Endothelial cell of umbilical vein (primary cell): ENCODE data around the gene COL19A1. TPM values are rescaled to one million over a fixed set of nuclear protein-coding genes. Genes with fewer than 3 reads are reported as not detected.

ENCODE experiments used
- BruUV-seq: library from RNA; stranded (reverse); fragments of 400-500 nt; replicated peaks from 2 replicates; lab custom pipeline; 2021; lab: Mats Ljungman, UMichigan
- CTCF ChIA-PET: fragments of 300-600, 350-600 bp; sonication (Branson Sonifier 250); formaldehyde crosslinking; loops from one replicate; lab custom pipeline; 2021; ENCODE audit warnings: antibody characterized with exemption, inconsistent platforms; lab: Charles Lee
- POLR2A ChIA-PET: fragments of 300-600, 350-600 bp; sonication (Branson Sonifier 250); formaldehyde crosslinking; loops from one replicate; lab custom pipeline; 2021; ENCODE audit warnings: antibody characterized with exemption, inconsistent platforms; lab: Charles Lee
- DNase-seq: peaks from one replicate; pipeline ENCODE4 v3.0.0-alpha.2; 2011; ENCODE audit warnings: low read depth, low spot score
- FAIRE-seq: peaks from 2 replicates; lab custom pipeline; 2011; peaks lifted over from hg19 to GRCh38; lab: Jason Lieb, UNC
- H2AFZ ChIP-seq: 2 replicates; pipeline ENCODE4 v1.6.0; 2012; ENCODE audit warnings: low read depth, low read length, control low read depth, inconsistent platforms
- H3K27ac ChIP-seq: 2 replicates; pipeline ENCODE4 v1.5.1; 2011; ENCODE audit warnings: low read depth, mild to moderate bottlenecking, control low read depth, low read length, moderate library complexity; ENCODE audit not compliant: insufficient read depth
- H3K27me3 ChIP-seq, 2 experiments: 2 replicates each; pipeline versions ENCODE4 v1.6.0 to v1.6.1; 2011; ENCODE audit warnings: low read length in 2 of 2, mixed read lengths in 1 of 2; ENCODE audit not compliant: control insufficient read depth in 2 of 2, insufficient read depth in 2 of 2
- H3K36me3 ChIP-seq, 2 experiments: 2 replicates in 1 of 2; 3 replicates in 1 of 2; pipeline ENCODE4 v1.5.1; 2011; ENCODE audit warnings: low read length in 2 of 2, mild to moderate bottlenecking in 1 of 2, moderate library complexity in 1 of 2; ENCODE audit not compliant: control insufficient read depth in 2 of 2, insufficient read depth in 2 of 2; ENCODE audit errors: extremely low read depth in 1 of 2
- H3K4me1 ChIP-seq: 3 replicates; pipeline ENCODE4 v1.5.1; 2011; ENCODE audit warnings: mild to moderate bottlenecking, low read length; ENCODE audit not compliant: control insufficient read depth, insufficient read depth; ENCODE audit errors: extremely low read depth
- H3K4me2 ChIP-seq: 2 replicates; pipeline ENCODE4 v1.6.1; 2011; ENCODE audit warnings: low read length, control low read depth, mixed read lengths; ENCODE audit not compliant: insufficient read depth
- H3K4me3 ChIP-seq, 3 experiments: fragments of 200-600 bp in 1 of 3; sonication (generic), shearing (Covaris generic) in 1 of 3; replicated peaks in 1 of 3; 2 replicates each; pipeline ENCODE4 v1.5.1; 2011 to 2016; ENCODE audit warnings: control low read depth in 3 of 3, low read length in 3 of 3, mild to moderate bottlenecking in 2 of 3, inconsistent platforms in 1 of 3, low read depth in 1 of 3, moderate library complexity in 1 of 3; ENCODE audit not compliant: insufficient read depth in 1 of 3
- H3K79me2 ChIP-seq: 2 replicates; pipeline ENCODE4 v1.6.0; 2012; ENCODE audit warnings: low read length, inconsistent platforms; ENCODE audit not compliant: control insufficient read depth, insufficient read depth
- H3K9ac ChIP-seq: replicated peaks from 2 replicates; pipeline ENCODE3; 2011; ENCODE audit warnings: low read length, control low read depth; ENCODE audit not compliant: insufficient read depth; ENCODE audit errors: extremely low read depth
- H3K9me1 ChIP-seq: replicated peaks from 3 replicates; pipeline ENCODE4 v1.6.0; 2011; ENCODE audit warnings: mild to moderate bottlenecking, low read length; ENCODE audit not compliant: control insufficient read depth, insufficient read depth; ENCODE audit errors: extremely low read depth
- H3K9me3 ChIP-seq: replicated peaks from 2 replicates; pipeline ENCODE4 v1.5.1; 2012; ENCODE audit warnings: low read length, inconsistent platforms; ENCODE audit not compliant: control insufficient read depth, insufficient read depth
- H4K20me1 ChIP-seq: replicated peaks from 2 replicates; pipeline ENCODE3; 2011; ENCODE audit warnings: mild to moderate bottlenecking, low read length; ENCODE audit not compliant: control insufficient read depth, insufficient read depth; ENCODE audit errors: extremely low read depth
- CTCF ChIP-seq, 2 donors: IDR thresholded peaks; 1 replicate in 1 of 2; 2 replicates in 1 of 2; pipeline ENCODE4 v1.5.1; 2011; ENCODE audit warnings: low read length in 2 of 2, mild to moderate bottlenecking in 2 of 2, moderate library complexity in 2 of 2, control low read depth in 1 of 2, inconsistent platforms in 1 of 2, low read depth in 1 of 2; ENCODE audit not compliant: insufficient read depth in 1 of 2; ENCODE audit errors: extremely low read depth in 1 of 2
- EZH2 ChIP-seq: IDR thresholded peaks from 2 replicates; pipeline ENCODE4 v1.6.1; 2012; ENCODE audit warnings: borderline replicate concordance, low read depth, mild to moderate bottlenecking, moderate library complexity, low read length, inconsistent platforms; ENCODE audit not compliant: severe bottlenecking
- FOS ChIP-seq: IDR thresholded peaks from 2 replicates; pipeline ENCODE4 v1.6.1; 2011; ENCODE audit warnings: mild to moderate bottlenecking, low read length, moderate library complexity, borderline replicate concordance; ENCODE audit not compliant: insufficient read depth
- GATA2 ChIP-seq: IDR thresholded peaks from 2 replicates; pipeline ENCODE4 v1.7.0; 2011; ENCODE audit warnings: low read depth, mild to moderate bottlenecking, moderate library complexity, mixed read lengths, low read length; ENCODE audit not compliant: insufficient read length, insufficient read depth
- JUN ChIP-seq: IDR thresholded peaks from 2 replicates; pipeline ENCODE4 v1.6.1; 2011; ENCODE audit warnings: borderline replicate concordance, low read depth; ENCODE audit not compliant: insufficient read length, insufficient read depth
- MAX ChIP-seq: IDR thresholded peaks from 2 replicates; pipeline ENCODE4 v1.6.1; 2011; ENCODE audit not compliant: insufficient read depth, insufficient read length
- MYC ChIP-seq: IDR thresholded peaks from one replicate; pipeline ENCODE4 v1.6.1; 2011; ENCODE audit warnings: mild to moderate bottlenecking, low read depth, low read length
- POLR2A ChIP-seq: IDR thresholded peaks from 2 replicates; pipeline ENCODE4 v1.6.1; 2012; ENCODE audit warnings: low read depth, mild to moderate bottlenecking, control low read depth, low read length
- POLR2AphosphoS5 ChIP-seq: IDR thresholded peaks from 2 replicates; pipeline ENCODE4 v1.6.1; 2012; ENCODE audit warnings: low read depth, mild to moderate bottlenecking, control low read depth, low read length, moderate library complexity; ENCODE audit not compliant: insufficient read depth
- dilution Hi-C: fragments of 300-500 bp; cut with MboI; formaldehyde crosslinking; loops from one replicate; pipeline ENCODE4 v1.15.0; 2019; ENCODE audit warnings: low sequenced_read_pairs; ENCODE audit not compliant: extremely low pct_ligation_motif_present
- intact Hi-C: fragments of 100-400 bp; cut with micrococcal nuclease; formaldehyde crosslinking; loops from one replicate; pipeline ENCODE4 v1.10.0; 2022
- polyA plus RNA-seq, 4 experiments: library from polyadenylated mRNA; depleted of rRNA in 3 of 4; stranded (reverse) in 3 of 4; unstranded in 1 of 4; fragments of >200 nt; gene quantifications; 2 replicates each; pipeline versions ENCODE4 v1.2.1 to v1.2.3, GENCODE V29; 2011 to 2012; ENCODE audit warnings: missing spikeins in 1 of 4
- total RNA-seq: library from RNA; stranded (reverse); gene quantifications from 2 replicates; pipeline ENCODE4 v1.2.3, GENCODE V29; 2021

COL19A1 gene
- total and polyA plus RNA-seq, 2 donors (not counting 3 experiments of a cell fraction or from before 2014, with no cell fraction given), result not detected

- H2AFZ ChIP-seq, result no peak overlapping the region
- intact Hi-C loops, result no loop called here
- TF ChIP-seq FOS, result no peak
- TF ChIP-seq GATA2, result no peak
- no peak for TF ChIP-seq JUN
- no peak for TF ChIP-seq MAX
- no peak for TF ChIP-seq MYC
- TF ChIP-seq CTCF (IDR thresholded peaks at IDR 0.05; ENCODE audit: extremely low read depth in 1 of 2, insufficient read depth in 1 of 2, low read depth in 1 of 2, low read length in 2 of 2), result no peak
- TF ChIP-seq POLR2A, result no peak
- no peak for TF ChIP-seq EZH2
- TF ChIP-seq POLR2AphosphoS5, result no peak
Observed at GRCh38 chr6:70094156-70094555, 227.8 kb downstream of the COL19A1 start.

More at GRCh38 chr6:70094156-70094555, 227.8 kb downstream of the COL19A1 start:
- DNase-seq, result no peak
- no peaks in the 10 kb centered on the region for H3K79me2 ChIP-seq
- H4K20me1 ChIP-seq, result no peaks in the 10 kb centered on the region
- FAIRE-seq, result no peak
- H3K27ac ChIP-seq, result no peak overlapping the region
- BruUV-seq, result no TSS peak
- ChIA-PET POLR2A (no interaction called here), CTCF (no interaction called here)
- dilution Hi-C loops, result no loop called here
- no peaks in the 10 kb centered on the region for H3K27me3 ChIP-seq
- H3K9me1 ChIP-seq, result no peaks in the 10 kb centered on the region
- H3K36me3 ChIP-seq, result no peaks in the 10 kb centered on the region
- H3K9ac ChIP-seq, result no peak overlapping the region
- no peaks in the 10 kb centered on the region for H3K4me1 ChIP-seq
- H3K9me3 ChIP-seq, result no peaks in the 10 kb centered on the region
- H3K4me2 ChIP-seq, result no peak overlapping the region
- no peak overlapping the region for H3K4me3 ChIP-seq
